Stimulated activated effector memory CD8-positive, alpha-beta T cell treated with anti-CD3 and anti-CD28 coated beads, Interleukin-12 subunit alpha, Interleukin-12 subunit beta, amount 100 ng/mL, for 72 hours (primary cell): ENCODE measurements around the gene SIPA1L3.

Experiments used
- ATAC-seq: fragments of 150-1000 bp; cut with Tn5 transposase; 2 replicates; pipeline ENCODE4 v1.10.0; 2021
- DNase-seq, 2 donors: peaks; one replicate each; pipeline ENCODE4 v3.0.0; 2021 to 2022; ENCODE audit warnings: low spot score in 2 of 2
- H3K27ac Mint-ChIP-seq: one replicate; pipeline ENCODE4 v1.8.0; 2022; ENCODE audit warnings: mild to moderate bottlenecking, mixed read lengths
- H3K36me3 Mint-ChIP-seq: one replicate; pipeline ENCODE4 v1.8.0; 2022; ENCODE audit warnings: mild to moderate bottlenecking, mixed read lengths
- H3K4me1 Mint-ChIP-seq: one replicate; pipeline ENCODE4 v1.8.0; 2022; ENCODE audit warnings: mixed read lengths
- H3K4me3 Mint-ChIP-seq: one replicate; pipeline ENCODE4 v1.8.0; 2022; ENCODE audit warnings: mild to moderate bottlenecking, mixed read lengths
- H3K9me3 Mint-ChIP-seq: one replicate; pipeline ENCODE4 v1.8.0; 2022; ENCODE audit warnings: mixed read lengths

Gene SIPA1L3

GRCh38 chr19:38195237-38195636 is 288.2 kb downstream of the SIPA1L3 start:
- Mint-ChIP-seq H3K4me1 (peaks cover 1% of the 10 kb centered on the region), H3K9me3 (no peaks in the 10 kb centered on the region), H3K4me3 (no peak overlapping the region), H3K36me3 (no peaks in the 10 kb centered on the region), H3K27ac (no peak overlapping the region)
- ATAC-seq (no peak), DNase-seq (no peak)

DNA sequence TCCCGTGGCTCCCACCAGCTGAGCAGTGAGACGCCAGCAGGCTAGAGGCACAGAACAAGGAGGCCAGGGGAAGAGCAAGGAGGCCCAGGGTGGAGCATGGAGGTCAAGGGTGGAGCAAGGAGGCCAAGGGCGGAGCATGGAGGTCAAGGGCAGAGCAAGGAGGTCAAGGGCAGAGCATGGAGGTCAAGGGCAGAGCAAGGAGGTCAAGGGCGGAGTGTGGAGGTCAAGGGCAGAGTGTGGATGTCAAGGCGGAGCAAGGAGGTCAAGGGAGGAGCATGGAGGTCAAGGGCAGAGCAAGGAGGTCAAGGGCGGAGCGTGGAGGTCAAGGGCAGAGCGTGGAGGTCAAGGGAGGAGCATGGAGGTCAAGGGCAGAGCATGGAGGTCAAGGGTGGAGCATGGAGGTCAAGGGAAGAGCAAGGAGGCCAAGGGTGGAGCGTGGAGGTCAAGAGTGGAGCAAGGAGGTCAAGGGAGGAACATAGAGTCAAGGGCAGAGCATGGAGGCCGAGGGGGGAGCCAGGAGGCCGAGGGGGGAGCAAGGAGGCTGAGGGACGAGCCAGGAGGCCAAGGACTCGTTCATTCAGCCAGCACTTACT is 289.3 kb downstream of the SIPA1L3 start:
- Mint-ChIP-seq H3K36me3 (no peaks in the 10 kb centered on the region), H3K4me3 (no peak overlapping the region), H3K27ac (peak overlapping the region; percentile 50), H3K9me3 (no peaks in the 10 kb centered on the region), H3K4me1 (no peaks in the 10 kb centered on the region)
- ATAC-seq: no peak
- no peak for DNase-seq

DNA sequence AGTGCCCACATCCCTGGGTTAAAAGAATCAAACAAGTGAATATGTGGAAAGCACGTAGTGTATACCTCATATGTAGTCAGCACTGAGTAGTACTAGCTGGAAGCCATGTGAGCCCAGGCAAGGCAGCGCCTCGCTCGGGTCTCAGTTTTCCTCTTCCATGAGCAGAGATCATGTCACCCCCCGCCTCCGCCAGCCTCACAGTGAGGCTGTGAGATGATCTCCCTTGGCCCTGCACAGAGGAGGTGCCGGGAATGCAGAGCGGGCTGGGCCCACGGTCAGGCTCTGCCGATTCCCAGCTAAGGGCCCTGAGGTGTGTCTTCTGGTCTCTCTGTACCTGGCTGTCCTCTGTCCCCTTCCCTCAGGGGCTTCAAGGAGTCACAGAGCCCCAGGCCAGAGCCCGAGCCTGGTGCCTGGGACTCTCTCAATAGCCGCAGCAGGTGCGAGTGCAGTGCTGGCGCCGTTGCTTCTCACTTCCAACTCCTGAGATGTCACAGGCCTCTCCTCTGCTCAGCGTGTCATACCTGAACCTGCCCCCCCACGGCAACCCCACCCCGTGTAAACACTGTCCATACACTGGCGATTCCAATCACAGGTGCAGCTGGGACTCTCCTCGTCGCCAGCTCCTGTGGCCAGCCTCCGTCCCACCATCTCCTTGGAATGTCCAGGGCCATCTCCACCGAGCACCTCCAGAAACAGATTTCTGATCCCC is 290.1 kb downstream of the SIPA1L3 start:
- no peak for DNase-seq
- H3K9me3 Mint-ChIP-seq: no peaks in the 10 kb centered on the region
- H3K27ac Mint-ChIP-seq: peak overlapping the region; percentile 50
- no peaks in the 10 kb centered on the region for H3K36me3 Mint-ChIP-seq
- no peak for ATAC-seq
- H3K4me1 Mint-ChIP-seq: no peaks in the 10 kb centered on the region
- H3K4me3 Mint-ChIP-seq: no peak overlapping the region

- no peak for DNase-seq
- H3K4me3 Mint-ChIP-seq: no peak overlapping the region
- peaks cover 5% of the 10 kb centered on the region for H3K36me3 Mint-ChIP-seq
- no peaks in the 10 kb centered on the region for H3K9me3 Mint-ChIP-seq
- no peak for ATAC-seq
- H3K27ac Mint-ChIP-seq: no peak overlapping the region
- H3K4me1 Mint-ChIP-seq: no peaks in the 10 kb centered on the region
Measured at GRCh38 chr19:38197937-38198704, 291.1 kb downstream of the SIPA1L3 start.

- no peak for ATAC-seq
- Mint-ChIP-seq H3K4me3 (no peak overlapping the region), H3K9me3 (no peaks in the 10 kb centered on the region), H3K36me3 (peaks cover 8% of the 10 kb centered on the region), H3K27ac (no peak overlapping the region), H3K4me1 (no peaks in the 10 kb centered on the region)
- DNase-seq: no peak
Measured at GRCh38 chr19:38199340-38199739, 292.3 kb downstream of the SIPA1L3 start.

- ATAC-seq (no peak), DNase-seq (no peak)
- H3K27ac Mint-ChIP-seq: no peak overlapping the region
- no peaks in the 10 kb centered on the region for H3K4me1 Mint-ChIP-seq
- H3K9me3 Mint-ChIP-seq: no peaks in the 10 kb centered on the region
- no peak overlapping the region for H3K4me3 Mint-ChIP-seq
- H3K36me3 Mint-ChIP-seq: peaks cover 13% of the 10 kb centered on the region
Measured at GRCh38 chr19:38201731-38202130, 294.7 kb downstream of the SIPA1L3 start.

GRCh38 chr19:38202504-38202903 is 295.5 kb downstream of the SIPA1L3 start:
- no peaks in the 10 kb centered on the region for H3K9me3 Mint-ChIP-seq
- H3K4me1 Mint-ChIP-seq: no peaks in the 10 kb centered on the region
- no peak for DNase-seq
- no peak for ATAC-seq
- H3K27ac Mint-ChIP-seq: no peak overlapping the region
- no peak overlapping the region for H3K4me3 Mint-ChIP-seq
- peaks cover 13% of the 10 kb centered on the region for H3K36me3 Mint-ChIP-seq

GRCh38 chr19:38203197-38203596 is 296.2 kb downstream of the SIPA1L3 start:
- Mint-ChIP-seq H3K9me3 (no peaks in the 10 kb centered on the region), H3K4me3 (no peak overlapping the region), H3K4me1 (no peaks in the 10 kb centered on the region), H3K36me3 (peaks cover 13% of the 10 kb centered on the region), H3K27ac (no peak overlapping the region)
- ATAC-seq: no peak
- no peak for DNase-seq

DNA sequence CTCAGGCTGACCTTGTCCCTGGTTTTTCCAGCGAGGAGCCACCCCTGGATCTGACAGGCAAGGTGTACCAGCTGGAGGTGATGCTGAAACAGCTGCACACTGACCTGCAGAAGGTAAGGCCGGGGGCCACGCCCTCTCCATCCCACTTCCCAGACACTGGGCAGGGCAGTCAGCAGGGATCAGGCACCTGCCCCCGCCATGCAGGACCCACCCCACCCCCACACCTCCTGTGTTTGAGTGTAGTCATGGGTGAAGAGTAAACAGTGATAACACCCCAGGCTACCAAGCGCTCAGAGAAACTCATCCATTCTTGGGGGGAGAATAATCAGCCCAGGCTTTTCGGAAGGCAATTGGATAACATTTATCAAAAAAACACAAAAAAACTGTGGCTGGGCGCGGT is 297.1 kb downstream of the SIPA1L3 start:
- Mint-ChIP-seq H3K27ac (no peak overlapping the region), H3K4me3 (no peak overlapping the region), H3K4me1 (no peaks in the 10 kb centered on the region), H3K9me3 (no peaks in the 10 kb centered on the region), H3K36me3 (peaks cover 13% of the 10 kb centered on the region)
- DNase-seq (no peak), ATAC-seq (no peak)

GRCh38 chr19:38204728-38205127 is 297.7 kb downstream of the SIPA1L3 start:
- DNase-seq (no peak), ATAC-seq (no peak)
- H3K4me1 Mint-ChIP-seq: peaks cover 3% of the 10 kb centered on the region
- no peak overlapping the region for H3K4me3 Mint-ChIP-seq
- no peaks in the 10 kb centered on the region for H3K9me3 Mint-ChIP-seq
- no peak overlapping the region for H3K27ac Mint-ChIP-seq
- peaks cover 15% of the 10 kb centered on the region for H3K36me3 Mint-ChIP-seq

DNA sequence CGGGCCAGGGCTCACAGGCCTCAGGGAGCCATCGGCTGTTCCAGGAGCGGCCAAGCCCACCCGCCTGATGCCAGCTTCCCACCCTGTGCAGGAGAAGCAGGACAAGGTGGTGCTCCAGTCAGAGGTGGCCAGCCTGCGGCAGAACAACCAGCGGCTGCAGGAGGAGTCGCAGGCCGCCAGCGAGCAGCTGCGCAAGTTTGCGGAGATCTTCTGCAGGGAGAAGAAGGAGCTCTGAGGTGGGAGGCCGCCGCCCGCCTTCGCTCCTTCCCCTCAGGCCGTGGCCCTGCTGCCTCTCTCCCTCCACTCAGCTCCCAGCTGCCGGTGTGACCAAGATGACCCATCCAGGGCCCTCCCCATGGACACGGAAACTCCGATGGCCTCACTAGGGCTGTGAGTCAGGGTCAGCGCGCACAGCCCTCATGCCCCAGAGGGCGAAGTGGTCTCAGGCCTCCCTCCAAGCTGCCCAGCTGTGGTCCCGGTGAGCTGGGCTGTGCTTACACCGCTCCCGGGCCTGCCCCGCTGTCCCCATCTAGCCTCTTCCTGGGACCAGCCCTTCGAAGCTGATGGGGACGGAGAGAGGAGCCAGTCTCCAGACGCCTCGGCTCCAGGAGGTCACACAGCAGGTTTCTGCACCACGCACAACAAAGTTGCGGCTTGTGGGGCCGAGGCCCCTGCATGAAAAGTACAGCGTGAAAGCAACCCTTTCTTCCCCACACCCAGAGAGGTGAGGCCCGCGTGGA is 299.2 kb downstream of the SIPA1L3 start:
- Mint-ChIP-seq H3K9me3 (no peaks in the 10 kb centered on the region), H3K4me1 (peaks cover 17% of the 10 kb centered on the region), H3K27ac (no peak overlapping the region), H3K36me3 (peaks cover 22% of the 10 kb centered on the region), H3K4me3 (no peak overlapping the region)
- DNase-seq (no peak), ATAC-seq (no peak)

- DNase-seq: no peak
- H3K4me1 Mint-ChIP-seq: peaks cover 17% of the 10 kb centered on the region
- H3K36me3 Mint-ChIP-seq: peaks cover 22% of the 10 kb centered on the region
- H3K4me3 Mint-ChIP-seq: no peak overlapping the region
- H3K27ac Mint-ChIP-seq: no peak overlapping the region
- ATAC-seq: no peak
- no peaks in the 10 kb centered on the region for H3K9me3 Mint-ChIP-seq
Measured at GRCh38 chr19:38206928-38207327, 299.9 kb downstream of the SIPA1L3 start.

GRCh38 chr19:38207543-38207942 is 300.5 kb downstream of the SIPA1L3 start:
- DNase-seq: no peak
- no peak for ATAC-seq
- peaks cover 21% of the 10 kb centered on the region for H3K36me3 Mint-ChIP-seq
- H3K4me3 Mint-ChIP-seq: no peak overlapping the region
- H3K4me1 Mint-ChIP-seq: peaks cover 17% of the 10 kb centered on the region
- no peaks in the 10 kb centered on the region for H3K9me3 Mint-ChIP-seq
- no peak overlapping the region for H3K27ac Mint-ChIP-seq

GRCh38 chr19:38208571-38208970 is 301.6 kb downstream of the SIPA1L3 start:
- Mint-ChIP-seq H3K36me3 (peaks cover 23% of the 10 kb centered on the region), H3K27ac (no peak overlapping the region), H3K9me3 (no peaks in the 10 kb centered on the region), H3K4me1 (peaks cover 23% of the 10 kb centered on the region), H3K4me3 (no peak overlapping the region)
- ATAC-seq (no peak), DNase-seq (no peak)

- H3K4me1 Mint-ChIP-seq: peaks cover 28% of the 10 kb centered on the region
- no peak overlapping the region for H3K4me3 Mint-ChIP-seq
- DNase-seq (no peak), ATAC-seq (no peak)
- H3K27ac Mint-ChIP-seq: no peak overlapping the region
- H3K9me3 Mint-ChIP-seq: no peaks in the 10 kb centered on the region
- H3K36me3 Mint-ChIP-seq: peaks cover 28% of the 10 kb centered on the region
Measured at GRCh38 chr19:38209152-38209551, 302.1 kb downstream of the SIPA1L3 start.
